ENCODE data around the gene CACNA2D2.
A peak's percentile ranks its signal among the peaks of the same experiment; 100 is the strongest.

DNA sequence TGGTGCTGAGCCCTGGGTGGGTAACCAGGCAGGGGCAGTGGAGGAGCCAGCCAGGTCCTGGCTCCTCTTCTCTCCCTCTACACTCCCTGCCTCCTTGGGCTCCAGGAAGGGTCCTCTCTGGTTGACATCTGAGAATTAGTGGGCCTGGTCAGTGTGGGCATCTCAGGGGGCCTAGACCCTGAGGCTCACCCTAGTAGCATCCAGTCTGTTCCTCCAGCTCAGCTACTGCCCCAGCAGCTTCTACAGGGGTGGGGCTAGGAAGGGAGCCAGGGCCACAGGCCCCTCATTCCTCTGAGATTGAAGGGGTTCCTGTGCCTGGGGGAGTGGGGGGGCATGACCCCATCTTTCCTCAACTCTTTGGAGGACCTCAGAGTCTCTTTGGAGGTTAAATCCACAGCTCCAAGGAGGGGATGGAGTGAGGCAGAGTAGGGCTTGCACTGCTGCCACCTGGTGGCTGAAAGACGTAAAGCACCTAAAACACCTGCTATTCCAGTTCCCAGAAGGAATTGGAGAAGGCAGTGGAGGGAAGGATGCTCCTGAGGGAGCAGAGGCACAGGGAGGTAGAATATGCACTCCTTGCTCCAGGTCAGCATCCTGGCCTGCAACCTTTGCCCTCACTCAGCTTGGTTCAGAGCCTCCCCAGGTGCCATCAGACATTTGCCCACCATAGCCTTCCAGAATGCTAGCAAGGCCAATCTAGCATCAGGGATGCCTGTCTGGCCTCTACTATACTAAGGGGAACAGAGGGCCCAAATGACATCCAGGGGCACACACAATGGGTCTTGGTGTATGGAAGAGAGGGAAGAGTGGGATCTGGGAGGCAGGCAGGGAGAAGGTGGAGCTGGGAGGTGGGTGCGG is 39.0 kb upstream of the CACNA2D2 start:
- peak; percentile 93 for TF ChIP-seq CTCF (conservative IDR thresholded peaks at IDR 0.05 in 1 of 2, IDR thresholded peaks at IDR 0.05 in 1 of 2; ENCODE audit: extremely low read depth in 1 of 2, insufficient read depth in 1 of 2, low read depth in 1 of 2, low read length in 2 of 2)
- no peak for TF ChIP-seq EZH2 (IDR thresholded peaks at IDR 0.05; ENCODE audit: borderline replicate concordance, low read length)

Measured in mammary epithelial cell (primary cell).